BJ (cell line): ENCODE measurements around the gene SFMBT1. TPM values are rescaled to one million over a fixed set of nuclear protein-coding genes. Genes with fewer than 3 reads are reported as not detected.

Experiments
- CTCF ChIA-PET: fragments of 350-600 bp; formaldehyde crosslinking; extraction: SDS; loops from one replicate; lab custom pipeline; 2021; ENCODE audit warnings: antibody characterized with exemption, inconsistent platforms; lab: Yijun Ruan, JAX
- POLR2A ChIA-PET: fragments of 300-600 bp; sonication (Branson Sonifier 250); formaldehyde crosslinking; extraction: SDS; loops from one replicate; lab custom pipeline; 2021; ENCODE audit warnings: antibody characterized with exemption; lab: Charles Lee
- DNase-seq: peaks from one replicate; pipeline ENCODE4 v3.0.0-alpha.2; 2011; ENCODE audit warnings: low read depth
- H3K27me3 ChIP-seq: 2 replicates; pipeline ENCODE4 v1.6.0; 2011; ENCODE audit warnings: low read length; ENCODE audit not compliant: control insufficient read depth, insufficient read depth
- H3K36me3 ChIP-seq: 2 replicates; pipeline ENCODE4 v1.5.1; 2011; ENCODE audit warnings: low read length; ENCODE audit not compliant: control insufficient read depth, insufficient read depth
- H3K4me3 ChIP-seq: 2 replicates; pipeline ENCODE4 v1.5.1; 2011; ENCODE audit warnings: low read depth, mild to moderate bottlenecking, control low read depth, low read length
- CTCF ChIP-seq: IDR thresholded peaks from 2 replicates; pipeline ENCODE4 v1.5.1; 2011; ENCODE audit warnings: low read depth, mild to moderate bottlenecking, control low read depth, inconsistent platforms, low read length, moderate library complexity; ENCODE audit not compliant: insufficient read depth
- polyA plus RNA-seq: library from polyadenylated mRNA; depleted of rRNA; stranded (reverse); fragments of >200 nt; gene quantifications from 2 replicates; pipeline ENCODE4 v1.2.3, GENCODE V29; 2011

SFMBT1 gene
- polyA plus RNA-seq, 1 experiment = 2.1 TPM

GRCh38 chr3:52934630-52935530 is 111.0 kb downstream of the SFMBT1 start:
- peak; percentile 4 for DNase-seq
- ChIA-PET CTCF (interaction anchor here (0.7 to 2.1 kb wide), 17 partner anchors 8 to 192 kb away, joined by 3 to 16 read pairs (median 4); partner anchors contain the start of genes ITIH1 and STIMATE), POLR2A (no interaction called here)
- H3K4me3 ChIP-seq = no peak overlapping the region
- no peaks in the 10 kb centered on the region; the same call in 1 of the 2 replicates for H3K36me3 ChIP-seq
- no peaks in the 10 kb centered on the region for H3K27me3 ChIP-seq
- peak; percentile 87 for TF ChIP-seq CTCF

GRCh38 chr3:52931889-52932288 is 114.0 kb downstream of the SFMBT1 start:
- no peaks in the 10 kb centered on the region; the same call in 1 of the 2 replicates for H3K36me3 ChIP-seq
- CTCF ChIA-PET = interaction anchor here (1.0 to 3.2 kb wide), 5 partner anchors 11 to 81 kb away, joined by 3 to 14 read pairs (median 4); no protein-coding TSS in a partner anchor
- no peak for DNase-seq
- POLR2A ChIA-PET = no interaction called here
- no peak overlapping the region for H3K4me3 ChIP-seq
- H3K27me3 ChIP-seq = no peaks in the 10 kb centered on the region
- TF ChIP-seq CTCF = no peak

GRCh38 chr3:52931328-52931727 is 114.5 kb downstream of the SFMBT1 start:
- no peak for TF ChIP-seq CTCF
- CTCF ChIA-PET = interaction anchor here (1.0 to 3.2 kb wide), 5 partner anchors 10 to 80 kb away, joined by 3 to 14 read pairs (median 4); no protein-coding TSS in a partner anchor
- Histone ChIP-seq H3K4me3 (no peak overlapping the region), H3K36me3 (no peaks in the 10 kb centered on the region; the same call in 1 of the 2 replicates), H3K27me3 (no peaks in the 10 kb centered on the region)
- POLR2A ChIA-PET = no interaction called here
- DNase-seq = no peak

GRCh38 chr3:52930748-52931147 is 115.1 kb downstream of the SFMBT1 start:
- no peaks in the 10 kb centered on the region; the same call in 1 of the 2 replicates for H3K36me3 ChIP-seq
- POLR2A ChIA-PET = no interaction called here

More at GRCh38 chr3:52930748-52931147, 115.1 kb downstream of the SFMBT1 start:
- no peak for TF ChIP-seq CTCF
- no peak for DNase-seq
- CTCF ChIA-PET = interaction anchor here (1.0 to 3.2 kb wide), 5 partner anchors 10 to 187 kb away, joined by 3 to 14 read pairs (median 3); no protein-coding TSS in a partner anchor
- Histone ChIP-seq H3K4me3 (no peak overlapping the region), H3K27me3 (no peaks in the 10 kb centered on the region)
